NOMO-1 treated with dmso at 0.1 percent for 144 hours (cell line): ENCODE measurements around the gene BOLA2.
"Not testable (repeated sequence)": the region's sequence is repeated elsewhere in the genome, so short reads cannot be mapped to it uniquely, and the experiment has no call there.

ENCODE experiments used
- DNase-seq: peaks from one replicate; lab custom pipeline; 2025; ENCODE audit not compliant: unreplicated experiment; lab: John Stamatoyannopoulos, UW

The BOLA2 gene

GRCh38 chr16:29454269-29454668 lies at the start of gene BOLA2, which contains the start of gene SLX1B:
Gene BOLA2, minus strand, starts transcription at chr16:29454351. Its CDS starts 98 bp downstream, at chr16:29454253.
Gene SLX1B, plus strand, starts transcription at chr16:29454533.
- DNase-seq = not testable (repeated sequence)

GRCh38 chr16:29482276-29482675 lies 28.1 kb upstream of the BOLA2 start:
- DNase-seq = not testable (repeated sequence)

- not testable (repeated sequence) for DNase-seq
Observed at GRCh38 chr16:29472065-29472464, 17.9 kb upstream of the BOLA2 start.

GRCh38 chr16:29469660-29470059 lies 15.5 kb upstream of the BOLA2 start:
- not testable (repeated sequence) for DNase-seq

- not testable (repeated sequence) for DNase-seq
Observed at GRCh38 chr16:29467654-29468366, 13.7 kb upstream of the BOLA2 start.

GRCh38 chr16:29466904-29467303 lies 12.8 kb upstream of the BOLA2 start:
- not testable (repeated sequence) for DNase-seq

- not testable (repeated sequence) for DNase-seq
Observed at GRCh38 chr16:29465985-29466824, 12.1 kb upstream of the BOLA2 start.

- DNase-seq = not testable (repeated sequence)
Observed at GRCh38 chr16:29460647-29461030, 6.5 kb upstream of the BOLA2 start.

- not testable (repeated sequence) for DNase-seq
Observed at GRCh38 chr16:29459706-29460646, 5.8 kb upstream of the BOLA2 start, which contains the start of gene SULT1A4. Gene SULT1A4, plus strand, starts transcription at chr16:29459913. Its CDS starts 1,473 bp downstream, at chr16:29461386.

- not testable (repeated sequence) for DNase-seq
Observed at GRCh38 chr16:29457660-29458059, 3.5 kb upstream of the BOLA2 start.

- DNase-seq = not testable (repeated sequence)
Observed at GRCh38 chr16:29454828-29455227, 677 bp upstream of the BOLA2 start.

- DNase-seq = not testable (repeated sequence)
Observed at GRCh38 chr16:29453754-29454153, 397 bp downstream of the BOLA2 start.

GRCh38 chr16:29425390-29425789 lies 28.8 kb downstream of the BOLA2 start:
- not testable (repeated sequence) for DNase-seq

GRCh38 chr16:29423587-29423986 lies 30.6 kb downstream of the BOLA2 start:
- DNase-seq = not testable (repeated sequence)

GRCh38 chr16:29405249-29405648 lies 48.9 kb downstream of the BOLA2 start:
- DNase-seq = not testable (repeated sequence)
